K562 (cell line): ENCODE data around the gene INO80. TPM values are rescaled to one million over a fixed set of nuclear protein-coding genes. Genes with fewer than 3 reads are reported as not detected.
A peak's percentile ranks its signal among the peaks of the same experiment; 100 is the strongest.

Source experiments
- ARHGAP35 ChIP-seq: fragments of 450-650 bp; IDR thresholded peaks from 2 replicates; pipeline ENCODE4 v1.6.1; 2018; ENCODE audit not compliant: partially characterized antibody
- E2F3 ChIP-seq: fragments of 250-450 bp; sonication (Bioruptor Pico); IDR thresholded peaks from 2 replicates; pipeline ENCODE4 v1.4.0; 2020; ENCODE audit warnings: mild to moderate bottlenecking
- NCOA2 ChIP-seq, 2 experiments: fragments of 450-650 bp; IDR thresholded peaks; 2 replicates each; pipeline ENCODE4 v1.6.1; 2018; ENCODE audit warnings: mild to moderate bottlenecking in 2 of 2, moderate library complexity in 1 of 2; ENCODE audit not compliant: partially characterized antibody in 2 of 2
- POLR2AphosphoS5 ChIP-seq: IDR thresholded peaks from 2 replicates; pipeline ENCODE4 v1.6.1; 2011; ENCODE audit warnings: mild to moderate bottlenecking, low read depth, low read length, moderate library complexity; ENCODE audit not compliant: control insufficient read depth, insufficient read depth
- RB1 ChIP-seq: fragments of 450-650 bp; IDR thresholded peaks from 2 replicates; pipeline ENCODE4 v1.6.1; 2017; ENCODE audit warnings: low read depth, mild to moderate bottlenecking
- SNRNP70 ChIP-seq: fragments of 200-400 bp; formaldehyde crosslinking; optimal IDR thresholded peaks from 2 replicates; pipeline ENCODE3; 2017; ENCODE audit warnings: low read depth, low read length
- SRSF3 ChIP-seq: fragments of 200-400 bp; formaldehyde crosslinking; IDR thresholded peaks from 2 replicates; pipeline ENCODE4 v1.6.1; 2016; ENCODE audit warnings: mild to moderate bottlenecking, low read length, moderate library complexity; ENCODE audit not compliant: insufficient read depth
- ZBTB1 ChIP-seq: sonication (generic); formaldehyde crosslinking; IDR thresholded peaks from 2 replicates; pipeline ENCODE4 v1.8.1; 2023; ENCODE audit warnings: missing genetic modification reagents, low read depth, mild to moderate bottlenecking, borderline replicate concordance
- ZNF3 ChIP-seq: fragments of 250-450 bp; sonication (Bioruptor Pico); IDR thresholded peaks from 2 replicates; pipeline ENCODE4 v1.5.0; 2021; ENCODE audit warnings: mild to moderate bottlenecking, moderate library complexity
- ZNF436 ChIP-seq: fragments of 250-450, 450-650 bp; sonication (Bioruptor Pico); formaldehyde crosslinking; IDR thresholded peaks from 2 replicates; pipeline ENCODE4 v1.7.0; 2020; ENCODE audit warnings: mild to moderate bottlenecking
- ZNF707 ChIP-seq: fragments of 250-450 bp; sonication (Bioruptor Pico); conservative IDR thresholded peaks from 2 replicates; pipeline ENCODE4 v1.8.0; 2022; ENCODE audit warnings: inconsistent platforms, mild to moderate bottlenecking, moderate library complexity
- ZNF77 ChIP-seq: fragments of 250-450 bp; sonication (Bioruptor Pico); IDR thresholded peaks from 2 replicates; pipeline ENCODE4 v1.5.0; 2020
- ZNF785 ChIP-seq: fragments of 250-450 bp; sonication (Bioruptor Pico); IDR thresholded peaks from 2 replicates; pipeline ENCODE4 v1.4.0; 2020; ENCODE audit warnings: mild to moderate bottlenecking
- polyA plus RNA-seq, 8 experiments: library from polyadenylated mRNA; depleted of rRNA in 4 of 8; stranded (reverse) in 5 of 8; unstranded in 3 of 8; fragments of >200 nt; fragmentation: Nextera tagmentation in 2 of 8; fragmentation: Illumina TruSeq in 1 of 8; extraction: Ambion mirVana in 2 of 8; extraction: Trizol in 1 of 8; gene quantifications; 2 replicates each; pipeline versions ENCODE4 v1.2.1 to v1.2.3, GENCODE V29; 2011 to 2014; ENCODE audit warnings: inconsistent platforms in 1 of 8, missing spikeins in 1 of 8
- total RNA-seq, 7 experiments: library from RNA; depleted of rRNA in 6 of 7; stranded (reverse); fragments of >200 nt in 6 of 7; fragmentation: Illumina TruSeq in 2 of 7; extraction: Trizol in 2 of 7; gene quantifications; 2 replicates each; pipeline versions ENCODE4 v1.2.1 to v1.2.3, GENCODE V29; 2011 to 2021; ENCODE audit warnings: low replicate concordance in 1 of 7
- TF ChIP-seq, protein P1 (sequence below): sonication (generic); formaldehyde crosslinking; IDR thresholded peaks from 2 replicates; pipeline ENCODE4 v1.8.0; 2022; ENCODE audit warnings: mild to moderate bottlenecking, missing genetic modification reagents, borderline replicate concordance
- TF ChIP-seq, protein P2 (sequence below), 2 experiments: fragments of 250-450 bp in 1 of 2; fragments of 450-650 bp in 1 of 2; sonication (Bioruptor Pico) in 1 of 2; IDR thresholded peaks; 2 replicates each; pipeline versions ENCODE4 v1.6.1 to v1.8.0; 2016 to 2021; ENCODE audit warnings: mild to moderate bottlenecking in 2 of 2, moderate library complexity in 2 of 2, missing compliant biosample characterization in 1 of 2, missing genetic modification characterization in 1 of 2
- TF ChIP-seq, protein P3 (sequence below): fragments of 250-450 bp; sonication (Bioruptor Pico); IDR thresholded peaks from 2 replicates; pipeline ENCODE4 v1.8.0; 2022; ENCODE audit warnings: moderate library complexity, mild to moderate bottlenecking, inconsistent platforms
- TF ChIP-seq, protein P4 (sequence below): fragments of 450-650 bp; formaldehyde crosslinking; IDR thresholded peaks from 2 replicates; pipeline ENCODE4 v1.4.0; 2020; ENCODE audit warnings: mild to moderate bottlenecking, moderate library complexity
- TF ChIP-seq, protein P5 (sequence below): IDR thresholded peaks from 2 replicates; pipeline ENCODE4 v1.6.1; 2011; ENCODE audit not compliant: insufficient read length; ENCODE audit errors: extremely low read depth
- TF ChIP-seq, protein P6 (sequence below): fragments of 250-450 bp; sonication (Bioruptor Pico); IDR thresholded peaks from 2 replicates; pipeline ENCODE4 v1.4.0; 2020; ENCODE audit warnings: mild to moderate bottlenecking

INO80 gene
- total and polyA plus RNA-seq, 9 of the 15 experiments (the other 6 are each of a cell fraction or from before 2014, with no cell fraction given), result 1.1 to 25.7 (median 19.9) TPM

DNA sequence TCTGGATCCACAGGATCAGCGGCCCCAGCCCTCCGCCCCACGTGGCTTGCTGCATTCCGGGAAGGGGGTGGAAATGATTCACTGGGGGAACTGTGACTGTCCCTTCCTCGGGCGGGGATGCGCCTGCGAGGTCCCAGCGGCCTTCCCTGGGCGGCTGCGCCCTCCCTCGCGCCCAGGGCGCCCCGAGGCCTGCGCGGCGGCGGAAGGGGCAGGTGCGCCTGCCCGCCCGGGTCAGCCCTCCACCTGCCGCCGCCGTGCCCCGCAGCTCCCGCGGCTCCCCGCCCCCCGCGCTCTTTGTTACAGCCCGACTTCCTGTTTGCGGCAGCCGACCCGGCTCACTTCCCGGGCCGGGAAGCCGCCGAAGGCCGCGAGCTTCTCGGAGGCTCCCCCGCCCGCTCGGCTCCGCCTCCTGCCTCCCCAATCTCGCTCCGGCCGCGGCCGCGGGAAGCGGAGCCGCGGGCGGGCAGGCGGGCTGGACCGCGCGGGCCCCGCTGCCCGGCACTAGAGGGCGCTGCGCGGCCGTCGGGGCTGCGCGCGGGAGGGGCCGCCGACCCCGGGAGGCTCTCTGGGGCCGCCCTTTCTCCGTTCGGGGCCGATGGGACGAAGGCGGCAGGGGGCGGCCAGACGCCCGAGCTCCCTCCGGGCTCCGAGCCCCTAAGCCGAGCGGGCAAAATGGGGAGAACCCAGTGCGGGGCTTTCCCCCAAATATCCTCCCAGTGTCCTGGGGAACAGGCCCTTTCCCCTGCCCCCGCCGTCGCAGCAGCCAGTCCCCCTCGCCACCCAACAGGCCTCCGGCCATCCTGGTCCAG, 174.3 kb downstream of the INO80 start (continued):
- TF ChIP-seq, protein P1, sequence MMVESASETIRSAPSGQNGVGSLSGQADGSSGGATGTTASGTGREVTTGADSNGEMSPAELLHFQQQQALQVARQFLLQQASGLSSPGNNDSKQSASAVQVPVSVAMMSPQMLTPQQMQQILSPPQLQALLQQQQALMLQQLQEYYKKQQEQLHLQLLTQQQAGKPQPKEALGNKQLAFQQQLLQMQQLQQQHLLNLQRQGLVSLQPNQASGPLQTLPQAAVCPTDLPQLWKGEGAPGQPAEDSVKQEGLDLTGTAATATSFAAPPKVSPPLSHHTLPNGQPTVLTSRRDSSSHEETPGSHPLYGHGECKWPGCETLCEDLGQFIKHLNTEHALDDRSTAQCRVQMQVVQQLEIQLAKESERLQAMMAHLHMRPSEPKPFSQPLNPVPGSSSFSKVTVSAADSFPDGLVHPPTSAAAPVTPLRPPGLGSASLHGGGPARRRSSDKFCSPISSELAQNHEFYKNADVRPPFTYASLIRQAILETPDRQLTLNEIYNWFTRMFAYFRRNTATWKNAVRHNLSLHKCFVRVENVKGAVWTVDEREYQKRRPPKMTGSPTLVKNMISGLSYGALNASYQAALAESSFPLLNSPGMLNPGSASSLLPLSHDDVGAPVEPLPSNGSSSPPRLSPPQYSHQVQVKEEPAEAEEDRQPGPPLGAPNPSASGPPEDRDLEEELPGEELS (CRISPR knock-in tag), result no peak
- TF ChIP-seq ZBTB1 (peak; percentile 36; the same call in 1 of the 2 replicates), SNRNP70 (no peak), ZNF3 (CRISPR knock-in tag) (no peak), ARHGAP35 (no peak), ZNF707 (CRISPR knock-in tag) (no peak), E2F3 (CRISPR knock-in tag) (no peak), RB1 (peak; percentile 100), NCOA2 (IDR thresholded peaks at IDR 0.05; ENCODE audit: partially characterized antibody in 2 of 2) (no peak), POLR2AphosphoS5 (peak; percentile 36; the same call in 1 of the 2 replicates), ZNF77 (CRISPR knock-in tag) (no peak), ZNF436 (CRISPR knock-in tag) (no peak), SRSF3 (no peak), ZNF785 (CRISPR knock-in tag) (no peak)
- TF ChIP-seq, protein P2, sequence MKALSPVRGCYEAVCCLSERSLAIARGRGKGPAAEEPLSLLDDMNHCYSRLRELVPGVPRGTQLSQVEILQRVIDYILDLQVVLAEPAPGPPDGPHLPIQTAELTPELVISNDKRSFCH (CRISPR knock-in tag; IDR thresholded peaks at IDR 0.05), result no peak
- TF ChIP-seq, protein P2 (tag; IDR thresholded peaks at IDR 0.05), result no peak; the same call in 1 of the 2 replicates
- TF ChIP-seq, protein P3, sequence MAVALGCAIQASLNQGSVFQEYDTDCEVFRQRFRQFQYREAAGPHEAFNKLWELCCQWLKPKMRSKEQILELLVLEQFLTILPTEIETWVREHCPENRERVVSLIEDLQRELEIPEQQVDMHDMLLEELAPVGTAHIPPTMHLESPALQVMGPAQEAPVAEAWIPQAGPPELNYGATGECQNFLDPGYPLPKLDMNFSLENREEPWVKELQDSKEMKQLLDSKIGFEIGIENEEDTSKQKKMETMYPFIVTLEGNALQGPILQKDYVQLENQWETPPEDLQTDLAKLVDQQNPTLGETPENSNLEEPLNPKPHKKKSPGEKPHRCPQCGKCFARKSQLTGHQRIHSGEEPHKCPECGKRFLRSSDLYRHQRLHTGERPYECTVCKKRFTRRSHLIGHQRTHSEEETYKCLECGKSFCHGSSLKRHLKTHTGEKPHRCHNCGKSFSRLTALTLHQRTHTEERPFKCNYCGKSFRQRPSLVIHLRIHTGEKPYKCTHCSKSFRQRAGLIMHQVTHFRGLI (CRISPR knock-in tag), result no peak
- TF ChIP-seq, protein P4, sequence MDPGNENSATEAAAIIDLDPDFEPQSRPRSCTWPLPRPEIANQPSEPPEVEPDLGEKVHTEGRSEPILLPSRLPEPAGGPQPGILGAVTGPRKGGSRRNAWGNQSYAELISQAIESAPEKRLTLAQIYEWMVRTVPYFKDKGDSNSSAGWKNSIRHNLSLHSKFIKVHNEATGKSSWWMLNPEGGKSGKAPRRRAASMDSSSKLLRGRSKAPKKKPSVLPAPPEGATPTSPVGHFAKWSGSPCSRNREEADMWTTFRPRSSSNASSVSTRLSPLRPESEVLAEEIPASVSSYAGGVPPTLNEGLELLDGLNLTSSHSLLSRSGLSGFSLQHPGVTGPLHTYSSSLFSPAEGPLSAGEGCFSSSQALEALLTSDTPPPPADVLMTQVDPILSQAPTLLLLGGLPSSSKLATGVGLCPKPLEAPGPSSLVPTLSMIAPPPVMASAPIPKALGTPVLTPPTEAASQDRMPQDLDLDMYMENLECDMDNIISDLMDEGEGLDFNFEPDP (CRISPR knock-in tag), result no peak
- TF ChIP-seq, protein P5, sequence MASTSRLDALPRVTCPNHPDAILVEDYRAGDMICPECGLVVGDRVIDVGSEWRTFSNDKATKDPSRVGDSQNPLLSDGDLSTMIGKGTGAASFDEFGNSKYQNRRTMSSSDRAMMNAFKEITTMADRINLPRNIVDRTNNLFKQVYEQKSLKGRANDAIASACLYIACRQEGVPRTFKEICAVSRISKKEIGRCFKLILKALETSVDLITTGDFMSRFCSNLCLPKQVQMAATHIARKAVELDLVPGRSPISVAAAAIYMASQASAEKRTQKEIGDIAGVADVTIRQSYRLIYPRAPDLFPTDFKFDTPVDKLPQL, result no peak
- TF ChIP-seq, protein P6, sequence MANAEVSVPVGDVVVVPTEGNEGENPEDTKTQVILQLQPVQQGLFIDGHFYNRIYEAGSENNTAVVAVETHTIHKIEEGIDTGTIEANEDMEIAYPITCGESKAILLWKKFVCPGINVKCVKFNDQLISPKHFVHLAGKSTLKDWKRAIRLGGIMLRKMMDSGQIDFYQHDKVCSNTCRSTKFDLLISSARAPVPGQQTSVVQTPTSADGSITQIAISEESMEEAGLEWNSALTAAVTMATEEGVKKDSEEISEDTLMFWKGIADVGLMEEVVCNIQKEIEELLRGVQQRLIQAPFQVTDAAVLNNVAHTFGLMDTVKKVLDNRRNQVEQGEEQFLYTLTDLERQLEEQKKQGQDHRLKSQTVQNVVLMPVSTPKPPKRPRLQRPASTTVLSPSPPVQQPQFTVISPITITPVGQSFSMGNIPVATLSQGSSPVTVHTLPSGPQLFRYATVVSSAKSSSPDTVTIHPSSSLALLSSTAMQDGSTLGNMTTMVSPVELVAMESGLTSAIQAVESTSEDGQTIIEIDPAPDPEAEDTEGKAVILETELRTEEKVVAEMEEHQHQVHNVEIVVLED (CRISPR knock-in tag), result no peak
